ENCODE results near the gene FNDC3A. TPM values are rescaled to one million over a fixed set of nuclear protein-coding genes. Genes with fewer than 3 reads are reported as not detected.
A peak's percentile ranks its signal among the peaks of the same experiment; 100 is the strongest.

The FNDC3A gene
- total RNA-seq, 1 donor from 2014 or later = 51.9 TPM

GRCh38 chr13:49097374-49097773, 121.7 kb downstream of the FNDC3A start:
- peaks cover 29% of the 10 kb centered on the region for H3K4me1 Mint-ChIP-seq (ENCODE audit: unreplicated experiment)
- no peak for TF ChIP-seq CTCF (IDR thresholded peaks at IDR 0.05)
- H3K9me3 Mint-ChIP-seq (ENCODE audit: unreplicated experiment) = no peaks in the 10 kb centered on the region
- no peaks in the 10 kb centered on the region for H3K36me3 Mint-ChIP-seq (ENCODE audit: unreplicated experiment)
- no peaks in the 10 kb centered on the region for H3K27me3 Mint-ChIP-seq (ENCODE audit: unreplicated experiment)
- H3K4me3 Mint-ChIP-seq (ENCODE audit: unreplicated experiment) = no peak overlapping the region
- no peak for DNase-seq (ENCODE audit: extremely low spot score, unreplicated experiment)
- peak overlapping the region; percentile 85 for H3K27ac Mint-ChIP-seq (ENCODE audit: unreplicated experiment)

GRCh38 chr13:49098198-49098597, 122.5 kb downstream of the FNDC3A start:
- no peaks in the 10 kb centered on the region for H3K27me3 Mint-ChIP-seq (ENCODE audit: unreplicated experiment)
- no peak for DNase-seq (ENCODE audit: extremely low spot score, unreplicated experiment)
- H3K27ac Mint-ChIP-seq (ENCODE audit: unreplicated experiment) = peak overlapping the region; percentile 85

GRCh38 chr13:49098771-49099512, 123.2 kb downstream of the FNDC3A start:
- H3K27me3 Mint-ChIP-seq (ENCODE audit: unreplicated experiment) = no peaks in the 10 kb centered on the region
- peak; percentile 50 for TF ChIP-seq CTCF (IDR thresholded peaks at IDR 0.05)
- H3K9me3 Mint-ChIP-seq (ENCODE audit: unreplicated experiment) = no peaks in the 10 kb centered on the region
- H3K4me1 Mint-ChIP-seq (ENCODE audit: unreplicated experiment) = peaks cover 29% of the 10 kb centered on the region
- no peak for DNase-seq (ENCODE audit: extremely low spot score, unreplicated experiment)
- no peak overlapping the region for H3K27ac Mint-ChIP-seq (ENCODE audit: unreplicated experiment)
- no peaks in the 10 kb centered on the region for H3K36me3 Mint-ChIP-seq (ENCODE audit: unreplicated experiment)
- no peak overlapping the region for H3K4me3 Mint-ChIP-seq (ENCODE audit: unreplicated experiment)

More at GRCh38 chr13:49098198-49098597, 122.5 kb downstream of the FNDC3A start:
- no peaks in the 10 kb centered on the region for H3K9me3 Mint-ChIP-seq (ENCODE audit: unreplicated experiment)
- H3K4me1 Mint-ChIP-seq (ENCODE audit: unreplicated experiment) = peaks cover 29% of the 10 kb centered on the region
- no peak overlapping the region for H3K4me3 Mint-ChIP-seq (ENCODE audit: unreplicated experiment)
- no peak for TF ChIP-seq CTCF (IDR thresholded peaks at IDR 0.05)
- no peaks in the 10 kb centered on the region for H3K36me3 Mint-ChIP-seq (ENCODE audit: unreplicated experiment)

GRCh38 chr13:49099513-49099877, 123.8 kb downstream of the FNDC3A start:
- Mint-ChIP-seq H3K4me1 (ENCODE audit: unreplicated experiment) (peaks cover 29% of the 10 kb centered on the region), H3K9me3 (ENCODE audit: unreplicated experiment) (no peaks in the 10 kb centered on the region), H3K27ac (ENCODE audit: unreplicated experiment) (no peak overlapping the region)

More at GRCh38 chr13:49099513-49099877, 123.8 kb downstream of the FNDC3A start:
- no peak for DNase-seq (ENCODE audit: extremely low spot score, unreplicated experiment)
- no peak for TF ChIP-seq CTCF (IDR thresholded peaks at IDR 0.05)
- H3K27me3 Mint-ChIP-seq (ENCODE audit: unreplicated experiment) = no peaks in the 10 kb centered on the region
- no peaks in the 10 kb centered on the region for H3K36me3 Mint-ChIP-seq (ENCODE audit: unreplicated experiment)
- H3K4me3 Mint-ChIP-seq (ENCODE audit: unreplicated experiment) = no peak overlapping the region
